Measurements from ENCODE around the gene AUTS2. TPM values are rescaled to one million over a fixed set of nuclear protein-coding genes. Genes with fewer than 3 reads are reported as not detected.
"Not testable (repeated sequence)": the region's sequence is repeated elsewhere in the genome, so short reads cannot be mapped to it uniquely, and the experiment has no call there.

AUTS2 gene
- total RNA-seq, 1 experiment from 2014 or later: not detected

- no peaks in the 10 kb centered on the region for H3K36me3 Mint-ChIP-seq (ENCODE audit: insufficient read depth, unreplicated experiment)
- TF ChIP-seq CTCF (IDR thresholded peaks at IDR 0.05; ENCODE audit: unreplicated experiment): no peak
- no TSS peak for BruUV-seq (replicated peaks)
- H3K27ac Mint-ChIP-seq (ENCODE audit: unreplicated experiment): no peak overlapping the region
- no peak for DNase-seq
- H3K4me3 Mint-ChIP-seq (ENCODE audit: low read depth, unreplicated experiment): no peak overlapping the region
- intact Hi-C loops (cut with micrococcal nuclease; ENCODE audit: unreplicated experiment): no loop called here
- CTCF ChIA-PET: no interaction called here
- H3K27me3 Mint-ChIP-seq (ENCODE audit: unreplicated experiment): no peaks in the 10 kb centered on the region
- peaks cover 6% of the 10 kb centered on the region for H3K9me3 Mint-ChIP-seq (ENCODE audit: low read depth, unreplicated experiment)
- H3K4me1 Mint-ChIP-seq (ENCODE audit: low read depth, unreplicated experiment): no peaks in the 10 kb centered on the region
These were observed 1214.2 kb downstream of the AUTS2 start for GRCh38 chr7:70812511-70812910.

- CTCF ChIA-PET; H3K4me1 Mint-ChIP-seq (ENCODE audit: low read depth, unreplicated experiment); H3K9me3 Mint-ChIP-seq (ENCODE audit: low read depth, unreplicated experiment); DNase-seq; H3K27me3 Mint-ChIP-seq (ENCODE audit: unreplicated experiment); H3K36me3 Mint-ChIP-seq (ENCODE audit: insufficient read depth, unreplicated experiment); H3K27ac Mint-ChIP-seq (ENCODE audit: unreplicated experiment); intact Hi-C loops (cut with micrococcal nuclease; ENCODE audit: unreplicated experiment); H3K4me3 Mint-ChIP-seq (ENCODE audit: low read depth, unreplicated experiment); BruUV-seq (replicated peaks): not testable (repeated sequence)
These were observed 1224.2 kb downstream of the AUTS2 start for GRCh38 chr7:70822490-70822889.

- intact Hi-C loops (cut with micrococcal nuclease; ENCODE audit: unreplicated experiment): no loop called here
These were observed 1231.2 kb downstream of the AUTS2 start for GRCh38 chr7:70829221-70830059.

GRCh38 chr7:70830060-70830395 is 1231.8 kb downstream of the AUTS2 start:
- CTCF ChIA-PET: no interaction called here

More at GRCh38 chr7:70829221-70830059, 1231.2 kb downstream of the AUTS2 start:
- CTCF ChIA-PET: no interaction called here
- peak; percentile 54 for TF ChIP-seq CTCF (IDR thresholded peaks at IDR 0.05; ENCODE audit: unreplicated experiment)
- no peaks in the 10 kb centered on the region for H3K27me3 Mint-ChIP-seq (ENCODE audit: unreplicated experiment)
- H3K27ac Mint-ChIP-seq (ENCODE audit: unreplicated experiment): no peak overlapping the region
- H3K9me3 Mint-ChIP-seq (ENCODE audit: low read depth, unreplicated experiment): peaks cover 4% of the 10 kb centered on the region
- no peak overlapping the region for H3K4me3 Mint-ChIP-seq (ENCODE audit: low read depth, unreplicated experiment)
- DNase-seq: peak; percentile 21
- no peaks in the 10 kb centered on the region for H3K4me1 Mint-ChIP-seq (ENCODE audit: low read depth, unreplicated experiment)
- BruUV-seq (replicated peaks): no TSS peak
- H3K36me3 Mint-ChIP-seq (ENCODE audit: insufficient read depth, unreplicated experiment): no peaks in the 10 kb centered on the region

More at GRCh38 chr7:70830060-70830395, 1231.8 kb downstream of the AUTS2 start:
- H3K9me3 Mint-ChIP-seq (ENCODE audit: low read depth, unreplicated experiment): peaks cover 4% of the 10 kb centered on the region
- no peaks in the 10 kb centered on the region for H3K36me3 Mint-ChIP-seq (ENCODE audit: insufficient read depth, unreplicated experiment)
- DNase-seq: no peak
- no peak overlapping the region for H3K4me3 Mint-ChIP-seq (ENCODE audit: low read depth, unreplicated experiment)
- intact Hi-C loops (cut with micrococcal nuclease; ENCODE audit: unreplicated experiment): no loop called here
- BruUV-seq (replicated peaks): no TSS peak
- H3K27me3 Mint-ChIP-seq (ENCODE audit: unreplicated experiment): no peaks in the 10 kb centered on the region
- no peak overlapping the region for H3K27ac Mint-ChIP-seq (ENCODE audit: unreplicated experiment)
- H3K4me1 Mint-ChIP-seq (ENCODE audit: low read depth, unreplicated experiment): no peaks in the 10 kb centered on the region
- no peak for TF ChIP-seq CTCF (IDR thresholded peaks at IDR 0.05; ENCODE audit: unreplicated experiment)
